SK-N-MC (cell line): ENCODE measurements around the gene GRIK2.

Experiments
- DNase-seq: peaks from one replicate; pipeline ENCODE4 v3.0.0-alpha.2; 2011; ENCODE audit warnings: low read depth, low spot score
- H3K27ac ChIP-seq: fragments of 200-600 bp; sonication (generic); 2 replicates; pipeline ENCODE4 v1.5.1; 2016; ENCODE audit warnings: mixed run types
- H3K36me3 ChIP-seq: fragments of 200-600 bp; sonication (generic); 2 replicates; pipeline ENCODE4 v1.6.1; 2017; ENCODE audit warnings: antibody characterized with exemption, low read length, mixed read lengths; ENCODE audit not compliant: insufficient read depth
- H3K4me3 ChIP-seq: fragments of 200-600 bp; sonication (generic); 2 replicates; pipeline ENCODE4 v1.5.1; 2016
- H3K9ac ChIP-seq: fragments of 200-600 bp; sonication (generic); 2 replicates; pipeline ENCODE4 v1.8.0; 2017; ENCODE audit warnings: mixed run types, mixed read lengths; ENCODE audit not compliant: insufficient read length
- H3K9me3 ChIP-seq: fragments of 200-600 bp; sonication (generic); 2 replicates; pipeline ENCODE4 v1.6.1; 2017; ENCODE audit warnings: low read depth, mild to moderate bottlenecking, antibody characterized with exemption, low read length, moderate library complexity, mixed read lengths
- EZH2 ChIP-seq: fragments of 200-600 bp; sonication (generic); IDR thresholded peaks from one replicate; pipeline ENCODE4 v1.6.1; 2017; ENCODE audit warnings: antibody characterized with exemption
- FOXP2 ChIP-seq: optimal IDR thresholded peaks from 2 replicates; pipeline ENCODE3; 2011; ENCODE audit warnings: mild to moderate bottlenecking, moderate library complexity; ENCODE audit not compliant: insufficient read depth; ENCODE audit errors: extremely low read length, control extremely low read depth
- POLR2AphosphoS5 ChIP-seq: IDR thresholded peaks from 2 replicates; pipeline ENCODE4 v1.6.1; 2012; ENCODE audit warnings: mild to moderate bottlenecking, low read depth, low read length, borderline replicate concordance

GRIK2 gene

GRCh38 chr6:101550451-101550850 lies 156.9 kb downstream of the GRIK2 start:
- H3K9me3 ChIP-seq: no peaks in the 10 kb centered on the region
- TF ChIP-seq EZH2: no peak
- TF ChIP-seq FOXP2: no peak
- TF ChIP-seq POLR2AphosphoS5: no peak
- DNase-seq: no peak

GRCh38 chr6:101554231-101554630 lies 160.7 kb downstream of the GRIK2 start:
- no peak overlapping the region for H3K4me3 ChIP-seq
- no peak for DNase-seq
- H3K9ac ChIP-seq: no peak overlapping the region
- TF ChIP-seq EZH2: no peak
- no peaks in the 10 kb centered on the region for H3K9me3 ChIP-seq
- H3K27ac ChIP-seq: no peak overlapping the region
- H3K36me3 ChIP-seq: no peaks in the 10 kb centered on the region

More at GRCh38 chr6:101550451-101550850, 156.9 kb downstream of the GRIK2 start:
- Histone ChIP-seq H3K36me3 (no peaks in the 10 kb centered on the region), H3K4me3 (no peak overlapping the region), H3K9ac (no peak overlapping the region), H3K27ac (no peak overlapping the region)

- Histone ChIP-seq H3K4me3 (no peak overlapping the region), H3K27ac (no peak overlapping the region), H3K9me3 (no peaks in the 10 kb centered on the region), H3K36me3 (no peaks in the 10 kb centered on the region), H3K9ac (no peak overlapping the region)
- no peak for TF ChIP-seq EZH2
- TF ChIP-seq POLR2AphosphoS5: no peak
- TF ChIP-seq FOXP2: no peak
- DNase-seq: no peak
Measured at GRCh38 chr6:101558712-101559111, 165.2 kb downstream of the GRIK2 start.

GRCh38 chr6:101572627-101573026 lies 179.1 kb downstream of the GRIK2 start:
- H3K4me3 ChIP-seq: no peak overlapping the region
- H3K9ac ChIP-seq: no peak overlapping the region
- H3K9me3 ChIP-seq: no peaks in the 10 kb centered on the region
- no peaks in the 10 kb centered on the region for H3K36me3 ChIP-seq
- H3K27ac ChIP-seq: no peak overlapping the region
- no peak for DNase-seq
- TF ChIP-seq EZH2 (no peak), FOXP2 (no peak), POLR2AphosphoS5 (no peak)

- TF ChIP-seq EZH2: no peak
- no peak overlapping the region for H3K9ac ChIP-seq
- no peaks in the 10 kb centered on the region for H3K36me3 ChIP-seq
- no peaks in the 10 kb centered on the region for H3K9me3 ChIP-seq
- DNase-seq: no peak
- H3K27ac ChIP-seq: no peak overlapping the region
- no peak overlapping the region for H3K4me3 ChIP-seq
Measured at GRCh38 chr6:101577091-101577490, 183.6 kb downstream of the GRIK2 start.

GRCh38 chr6:101578306-101578705 lies 184.8 kb downstream of the GRIK2 start:
- H3K27ac ChIP-seq: no peak overlapping the region
- H3K4me3 ChIP-seq: no peak overlapping the region
- TF ChIP-seq POLR2AphosphoS5: no peak
- TF ChIP-seq FOXP2: no peak
- no peak for TF ChIP-seq EZH2
- no peaks in the 10 kb centered on the region for H3K9me3 ChIP-seq
- H3K9ac ChIP-seq: no peak overlapping the region
- no peaks in the 10 kb centered on the region for H3K36me3 ChIP-seq
- no peak for DNase-seq

GRCh38 chr6:101582792-101583191 lies 189.3 kb downstream of the GRIK2 start:
- Histone ChIP-seq H3K36me3 (no peaks in the 10 kb centered on the region), H3K9me3 (no peaks in the 10 kb centered on the region), H3K4me3 (no peak overlapping the region), H3K27ac (no peak overlapping the region), H3K9ac (no peak overlapping the region)
- TF ChIP-seq FOXP2: no peak
- no peak for TF ChIP-seq EZH2
- no peak for TF ChIP-seq POLR2AphosphoS5
- no peak for DNase-seq

GRCh38 chr6:101585501-101585900 lies 192.0 kb downstream of the GRIK2 start:
- Histone ChIP-seq H3K27ac (no peak overlapping the region), H3K9me3 (no peaks in the 10 kb centered on the region), H3K9ac (no peak overlapping the region), H3K4me3 (no peak overlapping the region), H3K36me3 (no peaks in the 10 kb centered on the region)
- no peak for DNase-seq
- TF ChIP-seq FOXP2: no peak
- TF ChIP-seq POLR2AphosphoS5: no peak
- no peak for TF ChIP-seq EZH2

- Histone ChIP-seq H3K36me3 (no peaks in the 10 kb centered on the region), H3K4me3 (no peak overlapping the region), H3K9me3 (no peaks in the 10 kb centered on the region), H3K9ac (no peak overlapping the region), H3K27ac (no peak overlapping the region)
- no peak for DNase-seq
- TF ChIP-seq POLR2AphosphoS5: no peak
- TF ChIP-seq EZH2: no peak
- no peak for TF ChIP-seq FOXP2
Measured at GRCh38 chr6:101588343-101588742, 194.8 kb downstream of the GRIK2 start.
